GM12872 (cell line): ENCODE data around the gene NFKB1.

Experiments used
- TF ChIP-seq, protein P1 (sequence below): IDR thresholded peaks from 3 replicates; pipeline ENCODE4 v1.5.1; 2011; ENCODE audit warnings: low read depth, mild to moderate bottlenecking, low read length, moderate library complexity; ENCODE audit not compliant: insufficient read depth

NFKB1 gene

DNA sequence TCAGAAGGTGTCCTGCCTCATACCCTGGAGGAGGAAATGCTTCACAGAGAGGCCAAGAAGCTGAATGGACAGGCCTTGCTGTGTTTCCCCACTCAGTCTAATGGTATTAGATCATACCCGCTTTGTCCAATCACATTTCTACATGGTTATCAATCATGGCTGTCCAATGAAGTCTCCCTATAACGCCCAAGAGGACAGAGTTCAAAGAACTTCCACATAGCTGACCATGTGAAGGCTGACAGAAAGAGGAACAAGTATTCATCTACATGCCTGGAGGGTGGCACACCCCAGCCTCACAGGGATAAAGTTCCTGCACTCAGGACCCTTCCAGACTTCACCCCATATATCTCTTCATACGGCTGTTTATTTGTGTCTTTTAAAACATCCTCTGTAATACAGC is 136.2 kb downstream of the NFKB1 start:
- TF ChIP-seq, protein P1, sequence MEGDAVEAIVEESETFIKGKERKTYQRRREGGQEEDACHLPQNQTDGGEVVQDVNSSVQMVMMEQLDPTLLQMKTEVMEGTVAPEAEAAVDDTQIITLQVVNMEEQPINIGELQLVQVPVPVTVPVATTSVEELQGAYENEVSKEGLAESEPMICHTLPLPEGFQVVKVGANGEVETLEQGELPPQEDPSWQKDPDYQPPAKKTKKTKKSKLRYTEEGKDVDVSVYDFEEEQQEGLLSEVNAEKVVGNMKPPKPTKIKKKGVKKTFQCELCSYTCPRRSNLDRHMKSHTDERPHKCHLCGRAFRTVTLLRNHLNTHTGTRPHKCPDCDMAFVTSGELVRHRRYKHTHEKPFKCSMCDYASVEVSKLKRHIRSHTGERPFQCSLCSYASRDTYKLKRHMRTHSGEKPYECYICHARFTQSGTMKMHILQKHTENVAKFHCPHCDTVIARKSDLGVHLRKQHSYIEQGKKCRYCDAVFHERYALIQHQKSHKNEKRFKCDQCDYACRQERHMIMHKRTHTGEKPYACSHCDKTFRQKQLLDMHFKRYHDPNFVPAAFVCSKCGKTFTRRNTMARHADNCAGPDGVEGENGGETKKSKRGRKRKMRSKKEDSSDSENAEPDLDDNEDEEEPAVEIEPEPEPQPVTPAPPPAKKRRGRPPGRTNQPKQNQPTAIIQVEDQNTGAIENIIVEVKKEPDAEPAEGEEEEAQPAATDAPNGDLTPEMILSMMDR = no peak

DNA sequence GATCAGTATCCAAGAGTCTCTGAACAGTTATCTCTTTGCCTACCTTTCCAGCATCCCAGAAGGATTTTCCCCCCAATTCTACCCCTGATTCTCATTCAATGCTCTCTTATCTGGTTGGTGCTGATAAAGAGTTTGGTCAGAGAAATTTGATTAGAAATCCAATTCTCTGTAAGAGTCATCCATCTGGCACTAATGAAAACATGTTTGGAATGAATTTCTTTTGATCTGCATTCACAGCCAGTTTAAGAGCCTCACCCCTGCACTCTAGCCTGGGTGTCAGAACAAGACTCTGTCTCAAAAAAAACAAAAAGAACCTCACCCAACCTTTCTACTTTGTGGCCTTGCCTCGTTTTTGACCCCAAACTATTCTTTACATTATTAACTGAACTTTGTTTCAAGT is 137.5 kb downstream of the NFKB1 start:
- TF ChIP-seq, protein P1 = no peak

DNA sequence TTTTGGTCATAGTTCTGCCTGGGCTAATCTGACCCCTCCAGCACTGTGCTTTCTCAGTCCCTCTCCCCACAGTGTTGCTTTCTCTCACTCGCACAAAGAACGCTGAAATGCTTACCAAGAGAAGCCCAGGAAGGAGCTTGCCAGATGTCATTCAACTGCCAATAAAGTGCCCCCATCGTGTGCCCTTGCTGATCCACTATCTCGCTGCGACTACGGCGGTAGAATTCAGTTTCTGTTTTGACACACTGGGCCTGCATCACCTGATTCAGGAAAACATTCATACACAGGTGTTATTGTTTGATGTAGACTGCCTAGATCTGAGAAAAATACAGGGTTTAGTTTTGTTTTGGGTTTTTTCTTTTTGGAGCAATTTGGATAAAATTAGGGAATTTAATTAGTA is 138.4 kb downstream of the NFKB1 start:
- TF ChIP-seq, protein P1 = no peak

DNA sequence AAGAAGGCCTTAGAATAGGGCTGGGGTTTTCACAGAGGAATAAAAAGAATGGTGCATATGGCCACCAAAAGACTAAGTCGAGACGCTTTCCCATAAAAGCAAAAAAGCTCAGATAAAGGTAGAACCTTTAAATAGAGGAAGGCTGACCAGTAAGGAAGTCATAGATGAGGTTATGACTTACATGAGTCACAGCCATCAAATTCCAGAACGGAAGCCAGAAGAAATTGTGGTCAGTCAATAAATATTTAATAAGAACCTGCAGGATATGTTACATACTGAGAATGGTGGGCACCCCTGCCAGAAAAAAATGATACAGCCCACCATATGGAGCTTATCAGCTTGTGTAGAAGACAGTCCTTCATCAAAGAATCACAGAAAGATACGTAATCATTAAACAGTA is 139.5 kb downstream of the NFKB1 start:
- TF ChIP-seq, protein P1 = no peak

DNA sequence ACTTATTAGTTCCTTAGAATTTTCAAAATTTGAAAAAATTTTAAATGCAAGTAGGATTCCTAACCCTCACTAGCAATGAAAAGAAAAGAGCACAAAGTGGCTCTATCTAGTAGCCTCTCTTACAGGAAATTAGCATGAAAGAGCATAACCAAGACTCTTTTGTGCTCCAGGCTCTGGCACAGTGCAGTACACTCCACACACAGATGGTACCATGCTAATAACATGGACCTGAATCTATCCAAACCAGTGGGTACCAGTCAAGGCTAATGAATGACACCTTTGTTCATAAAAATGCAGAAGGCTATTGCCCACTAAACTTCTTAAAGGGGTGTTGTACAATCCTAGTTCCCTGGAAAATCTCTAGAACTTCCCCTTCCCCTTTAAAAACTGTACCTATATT is 140.6 kb downstream of the NFKB1 start:
- TF ChIP-seq, protein P1 = no peak

DNA sequence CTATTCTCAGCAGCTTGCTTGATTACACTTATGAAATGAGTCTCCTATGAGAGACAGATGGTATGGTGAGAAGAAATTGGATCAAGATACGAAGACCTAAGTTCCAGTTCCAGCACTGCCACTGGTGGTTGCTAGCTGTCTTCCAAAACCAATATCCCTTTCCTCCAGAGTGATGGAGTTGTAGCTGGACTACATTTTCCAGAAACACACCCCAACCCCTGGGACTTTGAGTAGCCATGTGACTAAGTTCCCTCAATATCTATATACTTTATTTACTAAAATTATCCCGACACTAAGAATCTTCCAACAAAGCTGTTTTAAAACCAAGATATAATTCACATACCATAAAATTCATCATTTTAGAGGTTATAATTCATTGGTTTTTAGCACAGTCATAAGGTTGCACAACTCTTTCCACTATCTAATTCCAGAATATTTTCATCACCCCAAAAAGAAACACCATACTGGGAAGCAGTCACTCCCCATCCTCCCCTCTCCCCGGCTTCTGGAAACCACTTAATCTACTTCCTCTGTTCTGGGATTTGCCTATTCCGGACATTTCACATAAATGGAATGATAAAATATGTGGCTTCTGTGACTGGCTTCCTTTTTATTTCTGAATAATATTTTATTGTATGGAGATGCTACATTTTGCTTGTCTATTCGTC is 141.6 kb downstream of the NFKB1 start:
- TF ChIP-seq, protein P1 = no peak

DNA sequence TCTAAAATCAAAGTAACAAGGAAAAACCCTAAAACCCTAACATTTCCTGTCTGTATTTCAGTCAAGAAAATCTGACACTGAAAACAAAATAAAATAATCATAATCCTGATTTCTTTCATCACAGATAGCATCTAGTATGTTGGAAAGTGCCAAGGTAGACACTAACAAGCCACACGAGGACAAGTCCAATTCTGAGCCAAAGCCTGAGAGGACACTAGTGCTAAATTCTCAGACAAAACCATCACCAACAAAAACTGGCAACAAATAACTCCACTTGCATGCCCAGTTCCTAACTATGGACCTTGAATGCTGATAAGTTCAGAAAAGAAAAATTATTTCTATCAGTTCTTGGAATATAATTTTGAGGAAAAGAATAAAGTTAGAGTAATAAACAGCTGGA is 146.0 kb downstream of the NFKB1 start:
- TF ChIP-seq, protein P1 = no peak
